NB4 (cell line): ENCODE measurements around the gene FBXO27.

Source experiments
- MYC ChIP-seq: IDR thresholded peaks from 2 replicates; pipeline ENCODE4 v1.6.1; 2011; ENCODE audit warnings: low read depth, low read length
- TF ChIP-seq, protein P1 (sequence below): IDR thresholded peaks from one replicate; pipeline ENCODE4 v1.5.1; 2012; ENCODE audit warnings: low read depth, low read length

DNA sequence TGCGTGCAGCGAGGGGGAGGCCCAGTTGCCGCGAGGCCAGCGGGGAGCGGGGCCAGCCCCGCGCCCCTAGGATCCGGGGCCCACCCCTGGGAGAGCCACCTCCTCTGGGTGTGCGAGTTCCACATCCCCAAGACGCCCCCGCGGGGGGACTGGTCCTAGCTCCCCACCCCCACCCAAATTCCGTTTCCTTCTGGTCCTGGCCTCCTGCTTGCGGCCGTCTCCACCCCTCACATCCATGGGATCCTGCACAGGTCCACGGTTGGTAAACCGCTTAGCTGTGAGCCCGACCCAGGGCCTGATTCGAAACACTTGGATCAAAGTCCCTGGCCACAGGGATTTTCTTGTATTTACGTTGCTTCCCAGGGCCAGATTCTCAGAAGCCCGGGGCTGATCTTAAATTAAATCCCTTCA lies 56.5 kb downstream of the FBXO27 start:
- TF ChIP-seq, protein P1, sequence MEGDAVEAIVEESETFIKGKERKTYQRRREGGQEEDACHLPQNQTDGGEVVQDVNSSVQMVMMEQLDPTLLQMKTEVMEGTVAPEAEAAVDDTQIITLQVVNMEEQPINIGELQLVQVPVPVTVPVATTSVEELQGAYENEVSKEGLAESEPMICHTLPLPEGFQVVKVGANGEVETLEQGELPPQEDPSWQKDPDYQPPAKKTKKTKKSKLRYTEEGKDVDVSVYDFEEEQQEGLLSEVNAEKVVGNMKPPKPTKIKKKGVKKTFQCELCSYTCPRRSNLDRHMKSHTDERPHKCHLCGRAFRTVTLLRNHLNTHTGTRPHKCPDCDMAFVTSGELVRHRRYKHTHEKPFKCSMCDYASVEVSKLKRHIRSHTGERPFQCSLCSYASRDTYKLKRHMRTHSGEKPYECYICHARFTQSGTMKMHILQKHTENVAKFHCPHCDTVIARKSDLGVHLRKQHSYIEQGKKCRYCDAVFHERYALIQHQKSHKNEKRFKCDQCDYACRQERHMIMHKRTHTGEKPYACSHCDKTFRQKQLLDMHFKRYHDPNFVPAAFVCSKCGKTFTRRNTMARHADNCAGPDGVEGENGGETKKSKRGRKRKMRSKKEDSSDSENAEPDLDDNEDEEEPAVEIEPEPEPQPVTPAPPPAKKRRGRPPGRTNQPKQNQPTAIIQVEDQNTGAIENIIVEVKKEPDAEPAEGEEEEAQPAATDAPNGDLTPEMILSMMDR = no peak
- no peak for TF ChIP-seq MYC
